Esophagus squamous epithelium (tissue), 5 donors: ENCODE measurements around the gene MBNL2. TPM values are rescaled to one million over a fixed set of nuclear protein-coding genes. Genes with fewer than 3 reads are reported as not detected.

Experiments used
- DNase-seq: peaks from one replicate; lab custom pipeline; 2025; lab: John Stamatoyannopoulos, UW
- H3K27ac ChIP-seq, 4 donors: fragments of 200-600 bp; sonication (generic); one replicate each; pipeline ENCODE4 v1.5.1; 2016 to 2019; ENCODE audit warnings: mild to moderate bottlenecking in 1 of 4
- H3K27me3 ChIP-seq, 4 donors: fragments of 200-600 bp; sonication (generic); 1 replicate in 3 of 4; 2 replicates in 1 of 4; pipeline versions ENCODE4 v1.5.1 to v1.6.0; 2017 to 2021; ENCODE audit warnings: antibody characterized with exemption in 1 of 4
- H3K36me3 ChIP-seq, 3 donors: fragments of 200-600 bp; sonication (generic); one replicate each; pipeline ENCODE4 v1.5.1; 2016 to 2019
- H3K4me1 ChIP-seq, 3 donors: fragments of 200-600 bp; sonication (generic); one replicate each; pipeline ENCODE4 v1.5.1; 2017 to 2019
- H3K4me3 ChIP-seq, 4 donors: fragments of 200-600 bp; sonication (generic); 1 replicate in 3 of 4; 2 replicates in 1 of 4; pipeline ENCODE4 v1.5.1; 2016 to 2019; ENCODE audit warnings: mild to moderate bottlenecking in 2 of 4, moderate library complexity in 1 of 4
- H3K9me3 ChIP-seq, 3 donors: fragments of 200-600 bp; sonication (generic); one replicate each; pipeline ENCODE4 v1.5.1; 2016 to 2019
- CTCF ChIP-seq, 6 experiments: fragments of 450-650 bp in 4 of 6; fragments of 200-600 bp in 2 of 6; sonication (generic) in 2 of 6; IDR thresholded peaks; one replicate each; pipeline ENCODE4 v1.5.1; 2016 to 2019; ENCODE audit warnings: antibody characterized with exemption in 6 of 6, mild to moderate bottlenecking in 4 of 6, moderate library complexity in 4 of 6
- POLR2A ChIP-seq, 4 donors: fragments of 450-650 bp; IDR thresholded peaks; one replicate each; pipeline ENCODE4 v1.6.1; 2017; ENCODE audit warnings: antibody characterized with exemption in 4 of 4, mild to moderate bottlenecking in 4 of 4, moderate library complexity in 3 of 4
- WGBS, 2 donors: methylation state at CpG; one replicate each; pipeline ENCODE4 v1.1.5; 2018; 5-methylcytosine and 5-hydroxymethylcytosine counted together
- intact Hi-C: fragments of 100-400 bp; cut with DNase I; formaldehyde crosslinking; loops from one replicate; pipeline ENCODE4 v1.15.0; 2022
- total RNA-seq, 4 donors: library from RNA; depleted of rRNA; stranded (reverse); fragments of >200 nt; gene quantifications; one replicate each; pipeline ENCODE4 v1.1.0, GENCODE V29; 2016
- donor health status: DM: yes; HTN: yes; CAD: no.

The MBNL2 gene
- total RNA-seq, 4 donors from 2014 or later = 18.3 to 58.7 (median 29.7) TPM

GRCh38 chr13:97311956-97312355 lies 89.8 kb downstream of the MBNL2 start:
- peaks cover 0 to 33% (median 26%) of the 10 kb centered on the region in 3 donors for H3K4me1 ChIP-seq
- H3K4me3 ChIP-seq = no peak overlapping the region
- intact Hi-C loops = no loop called here
- H3K9me3 ChIP-seq = no peaks in the 10 kb centered on the region
- no peak for TF ChIP-seq POLR2A (IDR thresholded peaks at IDR 0.05)
- TF ChIP-seq CTCF (IDR thresholded peaks at IDR 0.05) = no peak
- no peaks in the 10 kb centered on the region for H3K36me3 ChIP-seq
- 71 to 73% methylated on average over 3 of the region's 3 CpGs for WGBS, 2 donors
- H3K27ac ChIP-seq = no peak overlapping the region
- H3K27me3 ChIP-seq = no peaks in the 10 kb centered on the region
- no peak for DNase-seq

GRCh38 chr13:97313551-97314260 lies 91.6 kb downstream of the MBNL2 start:
- H3K27ac ChIP-seq = no peak overlapping the region
- H3K4me1 ChIP-seq = peaks cover 0 to 33% (median 15%) of the 10 kb centered on the region in 3 donors
- no peak for TF ChIP-seq CTCF (IDR thresholded peaks at IDR 0.05)
- TF ChIP-seq POLR2A (IDR thresholded peaks at IDR 0.05) = no peak
- no peaks in the 10 kb centered on the region for H3K36me3 ChIP-seq
- no peaks in the 10 kb centered on the region for H3K9me3 ChIP-seq
- intact Hi-C loops = no loop called here
- H3K4me3 ChIP-seq = no peak overlapping the region
- H3K27me3 ChIP-seq = no peaks in the 10 kb centered on the region
- DNase-seq = no peak

- Histone ChIP-seq H3K4me1 (peaks cover 0 to 53% (median 19%) of the 10 kb centered on the region in 3 donors), H3K27me3 (no peaks in the 10 kb centered on the region), H3K36me3 (no peaks in the 10 kb centered on the region), H3K4me3 (no peak overlapping the region), H3K9me3 (no peaks in the 10 kb centered on the region), H3K27ac (peak overlapping the region in 2 of 4 donors; percentile 23 to 27)
- WGBS, 2 donors = 86 to 100% methylated on average over 1 to 2 of the region's 2 CpGs
- DNase-seq = no peak
- intact Hi-C loops = no loop called here
- no peak for TF ChIP-seq CTCF (IDR thresholded peaks at IDR 0.05)
- TF ChIP-seq POLR2A (IDR thresholded peaks at IDR 0.05) = no peak
Observed at GRCh38 chr13:97316390-97316789, 94.3 kb downstream of the MBNL2 start.

DNA sequence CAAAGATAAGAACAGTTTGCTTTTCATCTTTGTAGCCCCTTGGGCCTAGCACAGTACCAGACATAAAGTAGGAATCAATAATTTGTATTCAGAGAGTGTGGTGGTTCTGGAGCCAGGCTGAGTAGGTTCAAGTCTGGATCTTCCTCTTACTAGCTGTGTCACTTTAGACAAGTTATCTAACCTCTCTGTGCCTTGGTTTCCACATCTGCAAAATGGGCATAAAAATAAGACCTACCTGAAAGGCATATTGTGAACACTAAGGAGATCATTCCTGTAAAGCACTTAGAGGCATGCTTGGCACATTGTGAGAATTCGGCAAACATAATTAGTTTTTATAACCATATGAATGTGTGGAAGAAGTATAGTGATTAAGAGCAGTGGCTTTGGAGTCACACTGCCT lies 95.8 kb downstream of the MBNL2 start:
- Histone ChIP-seq H3K27me3 (no peaks in the 10 kb centered on the region), H3K9me3 (no peaks in the 10 kb centered on the region), H3K36me3 (no peaks in the 10 kb centered on the region), H3K4me1 (peaks cover 4 to 66% (median 24%) of the 10 kb centered on the region in 3 donors), H3K4me3 (no peak overlapping the region), H3K27ac (peak overlapping the region in 1 of 4 donors; percentile 66)
- intact Hi-C loops = no loop called here
- 75 to 76% methylated on average over 1 of the region's 1 CpG for WGBS, 2 donors
- no peak for DNase-seq
- TF ChIP-seq POLR2A (IDR thresholded peaks at IDR 0.05) (no peak), CTCF (IDR thresholded peaks at IDR 0.05) (no peak)

DNA sequence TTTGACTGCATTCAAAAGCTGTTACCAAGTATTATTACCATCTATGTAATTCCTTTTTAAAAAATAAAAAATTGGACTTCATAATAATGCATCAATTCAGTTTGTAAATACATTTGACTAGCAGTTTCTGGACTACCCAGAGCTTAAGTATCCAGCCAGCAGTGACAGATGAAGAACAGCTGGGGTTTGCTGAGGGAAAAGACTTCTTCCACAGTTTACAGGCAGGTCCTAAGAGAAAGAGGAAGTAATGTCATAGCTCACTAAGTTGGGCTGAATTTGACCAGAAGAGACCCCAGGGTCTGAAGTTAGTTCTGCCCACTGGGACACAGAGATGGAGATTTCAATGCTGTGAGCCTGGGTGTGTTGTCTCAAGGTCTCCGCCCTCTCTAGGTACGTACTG lies 96.4 kb downstream of the MBNL2 start:
- intact Hi-C loops = no loop called here
- Histone ChIP-seq H3K36me3 (no peaks in the 10 kb centered on the region), H3K27me3 (no peaks in the 10 kb centered on the region), H3K4me3 (no peak overlapping the region), H3K4me1 (peaks cover 4 to 70% (median 24%) of the 10 kb centered on the region in 3 donors), H3K9me3 (no peaks in the 10 kb centered on the region), H3K27ac (peak overlapping the region in 3 of 4 donors; percentile 18 to 78 (median 66))
- DNase-seq = no peak
- TF ChIP-seq CTCF (IDR thresholded peaks at IDR 0.05) (no peak), POLR2A (IDR thresholded peaks at IDR 0.05) (no peak)
- 58 to 75% methylated on average over 2 of the region's 2 CpGs for WGBS, 2 donors
